GM06990 (cell line): ENCODE results near the gene OIT3.

ENCODE experiments used
- DNase-seq: peaks from one replicate; pipeline ENCODE4 v3.0.0-alpha.2; 2011; ENCODE audit not compliant: insufficient read length; ENCODE audit errors: extremely low read depth
- H3K27me3 ChIP-seq: replicated peaks from 2 replicates; pipeline ENCODE4 v1.6.0; 2011; ENCODE audit warnings: low read length; ENCODE audit not compliant: control insufficient read depth, insufficient read depth
- H3K36me3 ChIP-seq: 2 replicates; pipeline ENCODE4 v1.5.1; 2011; ENCODE audit warnings: low read length; ENCODE audit not compliant: control insufficient read depth, insufficient read depth
- H3K4me3 ChIP-seq: replicated peaks from 2 replicates; pipeline ENCODE4 v1.5.1; 2011; ENCODE audit warnings: low read depth, mild to moderate bottlenecking, control low read depth, low read length
- TF ChIP-seq, protein P1 (sequence below): IDR thresholded peaks from 2 replicates; pipeline ENCODE4 v1.5.1; 2011; ENCODE audit warnings: low read length, control low read depth, mild to moderate bottlenecking, inconsistent platforms; ENCODE audit not compliant: insufficient read depth, poor library complexity, severe bottlenecking

Gene OIT3

DNA sequence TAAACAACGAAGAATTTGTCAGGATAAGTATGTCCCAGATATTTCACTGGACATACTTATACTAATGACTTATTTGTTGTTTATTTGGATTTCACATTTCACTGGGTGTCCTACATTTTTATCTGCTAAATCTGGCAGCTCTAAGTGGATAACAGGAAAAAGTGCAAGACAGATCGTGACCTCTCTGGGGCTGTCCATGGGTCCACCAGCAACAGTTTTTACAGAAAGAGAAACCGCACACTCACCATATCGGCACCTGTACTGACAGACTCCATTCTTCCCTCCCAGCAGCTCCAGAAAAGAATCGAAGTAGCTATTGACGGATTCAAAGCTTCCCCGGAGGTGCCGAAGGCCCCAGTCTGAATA is 60.7 kb downstream of the OIT3 start:
- no peak for DNase-seq
- Histone ChIP-seq H3K27me3 (no peaks in the 10 kb centered on the region; the same call in 1 of the 2 replicates), H3K4me3 (no peak overlapping the region), H3K36me3 (no peaks in the 10 kb centered on the region)
- TF ChIP-seq, protein P1, sequence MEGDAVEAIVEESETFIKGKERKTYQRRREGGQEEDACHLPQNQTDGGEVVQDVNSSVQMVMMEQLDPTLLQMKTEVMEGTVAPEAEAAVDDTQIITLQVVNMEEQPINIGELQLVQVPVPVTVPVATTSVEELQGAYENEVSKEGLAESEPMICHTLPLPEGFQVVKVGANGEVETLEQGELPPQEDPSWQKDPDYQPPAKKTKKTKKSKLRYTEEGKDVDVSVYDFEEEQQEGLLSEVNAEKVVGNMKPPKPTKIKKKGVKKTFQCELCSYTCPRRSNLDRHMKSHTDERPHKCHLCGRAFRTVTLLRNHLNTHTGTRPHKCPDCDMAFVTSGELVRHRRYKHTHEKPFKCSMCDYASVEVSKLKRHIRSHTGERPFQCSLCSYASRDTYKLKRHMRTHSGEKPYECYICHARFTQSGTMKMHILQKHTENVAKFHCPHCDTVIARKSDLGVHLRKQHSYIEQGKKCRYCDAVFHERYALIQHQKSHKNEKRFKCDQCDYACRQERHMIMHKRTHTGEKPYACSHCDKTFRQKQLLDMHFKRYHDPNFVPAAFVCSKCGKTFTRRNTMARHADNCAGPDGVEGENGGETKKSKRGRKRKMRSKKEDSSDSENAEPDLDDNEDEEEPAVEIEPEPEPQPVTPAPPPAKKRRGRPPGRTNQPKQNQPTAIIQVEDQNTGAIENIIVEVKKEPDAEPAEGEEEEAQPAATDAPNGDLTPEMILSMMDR: no peak

DNA sequence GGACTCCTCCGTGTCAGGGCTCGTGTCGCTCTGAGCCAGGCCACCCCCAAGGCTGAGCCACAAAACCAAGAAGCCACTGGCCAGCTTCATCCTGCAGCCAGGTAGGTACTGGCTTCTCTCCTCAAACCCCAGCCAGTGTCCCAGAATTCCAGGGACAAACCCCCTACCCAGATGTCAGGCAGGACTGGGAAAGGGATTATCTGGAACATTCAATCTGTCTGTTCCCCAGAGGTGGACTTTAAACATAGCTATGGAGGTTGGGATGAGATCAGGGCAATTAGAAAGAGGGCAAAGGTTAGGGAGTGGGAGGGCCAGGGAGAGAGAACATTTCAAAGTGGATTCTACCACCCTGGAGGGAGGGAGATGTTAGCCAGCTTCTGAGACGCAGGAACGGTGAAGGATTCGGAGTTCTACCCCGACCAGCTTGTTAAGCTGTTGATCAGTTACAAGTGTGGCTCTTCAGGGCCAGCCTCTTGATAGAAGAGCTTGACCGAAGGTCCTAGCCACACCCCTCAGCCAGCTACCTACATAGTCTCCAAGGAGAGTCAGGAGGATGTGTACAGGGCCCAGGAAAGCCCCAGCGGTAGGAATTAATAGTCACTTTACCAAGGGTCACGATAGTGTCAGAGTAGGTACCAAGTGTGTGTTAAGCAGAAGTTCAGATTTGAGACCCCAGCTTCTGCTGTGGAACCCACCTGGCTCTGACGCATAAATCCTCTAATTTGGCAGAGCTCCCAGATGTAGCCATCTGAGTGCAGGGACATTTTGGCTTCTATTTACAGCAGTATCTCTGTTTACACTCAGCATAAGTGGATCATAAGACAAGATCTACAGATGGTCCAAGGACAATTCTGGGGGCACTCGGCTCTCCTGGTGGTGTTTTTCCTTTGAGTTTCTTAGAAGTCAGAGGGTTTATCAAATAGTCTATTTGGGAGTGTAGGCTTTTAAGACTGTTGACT is 61.3 kb downstream of the OIT3 start, which contains the start of gene PLA2G12B:
Gene PLA2G12B, minus strand, starts transcription at position 211 of the 959 bp plus-strand sequence. Its CDS starts 121 bp downstream, at position 90.
- no peak for DNase-seq
- no peak within 1 kb of the TSS for H3K4me3 ChIP-seq
- no peaks in the 10 kb centered on the region for H3K36me3 ChIP-seq
- TF ChIP-seq, protein P1: no peak
- no peaks in the 10 kb centered on the region; the same call in 1 of the 2 replicates for H3K27me3 ChIP-seq

DNA sequence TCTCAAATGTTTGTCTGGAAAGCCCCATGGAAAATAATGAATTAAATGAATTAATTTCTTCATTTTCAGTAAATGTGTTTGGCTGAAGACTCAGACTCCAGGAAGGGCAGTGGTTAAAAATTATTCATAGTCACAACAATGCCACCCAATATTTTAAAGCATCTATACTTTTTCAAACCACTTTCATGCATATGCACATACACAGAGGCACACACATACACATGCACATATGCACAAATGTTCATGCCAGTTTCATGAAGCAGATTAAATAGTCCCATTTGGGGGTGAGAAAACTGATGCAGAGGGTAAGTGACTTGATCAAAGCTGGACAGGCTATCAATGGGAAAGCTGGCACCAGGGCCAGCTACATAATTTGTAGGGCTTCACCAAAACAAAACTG is 62.5 kb downstream of the OIT3 start:
- DNase-seq: no peak
- Histone ChIP-seq H3K4me3 (no peak overlapping the region), H3K36me3 (no peaks in the 10 kb centered on the region), H3K27me3 (no peaks in the 10 kb centered on the region; the same call in 1 of the 2 replicates)
- TF ChIP-seq, protein P1: no peak

DNA sequence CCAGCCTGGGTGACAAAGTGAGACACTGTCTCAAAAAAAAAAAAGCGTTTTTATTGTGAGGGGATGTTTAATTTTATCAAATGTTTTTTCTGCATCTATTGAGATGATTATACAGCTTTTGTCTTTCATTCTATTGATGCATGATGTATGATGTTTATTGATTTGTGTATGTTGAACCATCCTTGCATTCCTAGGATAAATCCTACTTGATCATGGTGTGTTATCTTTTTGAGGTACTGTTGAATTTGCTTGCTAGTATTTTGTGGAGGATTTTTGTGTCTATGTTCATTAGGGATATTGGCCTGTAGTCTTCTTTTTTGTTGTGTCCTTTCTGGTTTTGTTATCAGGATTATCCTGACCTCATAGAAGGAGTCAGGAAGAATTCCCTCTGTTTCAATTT is 83.3 kb downstream of the OIT3 start:
- Histone ChIP-seq H3K27me3 (no peaks in the 10 kb centered on the region), H3K4me3 (no peak overlapping the region), H3K36me3 (no peaks in the 10 kb centered on the region)
- TF ChIP-seq, protein P1: no peak
- no peak for DNase-seq

DNA sequence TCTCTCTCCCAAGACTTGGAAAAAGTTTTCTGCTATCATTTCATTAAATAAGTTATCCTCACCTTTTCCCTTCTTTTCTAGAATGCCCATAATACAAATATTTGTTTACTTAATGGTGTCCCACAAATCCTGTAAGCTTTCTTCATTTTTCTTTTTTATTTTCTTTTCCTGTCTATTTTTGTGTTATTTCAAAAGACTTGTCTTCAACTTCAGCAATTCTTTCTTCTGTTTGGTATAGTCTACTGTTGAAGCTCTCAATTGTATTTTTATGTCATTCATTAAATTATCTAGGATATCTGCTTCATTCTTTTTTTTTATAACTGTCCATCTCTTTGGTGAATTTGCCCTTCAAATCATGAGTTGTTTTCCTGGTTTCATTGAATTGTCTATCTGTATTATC is 86.2 kb downstream of the OIT3 start:
- no peak overlapping the region for H3K4me3 ChIP-seq
- TF ChIP-seq, protein P1: no peak
- DNase-seq: no peak
- no peaks in the 10 kb centered on the region for H3K27me3 ChIP-seq
- no peaks in the 10 kb centered on the region for H3K36me3 ChIP-seq
